ENCODE measurements around the gene LRRC8B. TPM values are rescaled to one million over a fixed set of nuclear protein-coding genes. Genes with fewer than 3 reads are reported as not detected.
A peak's percentile ranks its signal among the peaks of the same experiment; 100 is the strongest.
"Not testable (repeated sequence)": the region's sequence is repeated elsewhere in the genome, so short reads cannot be mapped to it uniquely, and the experiment has no call there.

LRRC8B gene
- total and polyA plus RNA-seq, 2 experiments from 2014 or later, result 0.32 to 0.54 TPM

GRCh38 chr1:89518221-89518631 lies 6.4 kb upstream of the LRRC8B start:
- H2AFZ ChIP-seq, result no peak overlapping the region
- peaks cover 9% of the 10 kb centered on the region; the same call in 1 of the 2 replicates for H3K4me1 ChIP-seq (ENCODE audit: insufficient read depth)
- no peaks in the 10 kb centered on the region for H3K9me2 ChIP-seq (ENCODE audit: insufficient read depth)
- H3K36me3 ChIP-seq (ENCODE audit: low read depth), result no peaks in the 10 kb centered on the region
- H3K4me2 ChIP-seq (ENCODE audit: unreplicated experiment), result no peak overlapping the region
- TF ChIP-seq EZH2phosphoT487 (IDR thresholded peaks at IDR 0.05; ENCODE audit: insufficient read depth, low read depth) (no peak), EZH2 (IDR thresholded peaks at IDR 0.05; ENCODE audit: insufficient read depth, poor library complexity, severe bottlenecking) (no peak)
- H3K9ac ChIP-seq, result no peak overlapping the region
- H3K27ac ChIP-seq, result no peak overlapping the region
- H3K27me3 ChIP-seq (replicated peaks; ENCODE audit: insufficient read depth), result no peaks in the 10 kb centered on the region
- H3F3A ChIP-seq (ENCODE audit: insufficient read depth), result peaks cover 15% of the 10 kb centered on the region; the same call in 1 of the 2 replicates
- no peaks in the 10 kb centered on the region for H4K20me1 ChIP-seq (ENCODE audit: insufficient read depth)
- 20 to 24% methylated on average over 3 of the region's 3 CpGs for WGBS, 2 experiments (ENCODE audit: low coverage in 1 of 2, low lambda C conversion rate in 2 of 2, missing lambda C conversion rate in 2 of 2)
- H3K9me3 ChIP-seq (ENCODE audit: low read depth), result no peaks in the 10 kb centered on the region
- no peak overlapping the region for H3K4me3 ChIP-seq
- in situ Hi-C loops (cut with MboI), result loop anchor here (25.0 kb wide), 1 partner anchor 244 kb away; no protein-coding TSS in a partner anchor
- peak; percentile 27 for DNase-seq
- H3K79me2 ChIP-seq (ENCODE audit: insufficient read depth), result no peaks in the 10 kb centered on the region

- Histone ChIP-seq H3K9me2 (ENCODE audit: insufficient read depth) (no peaks in the 10 kb centered on the region), H3K27me3 (replicated peaks; ENCODE audit: insufficient read depth) (no peaks in the 10 kb centered on the region), H3K4me3 (no peak overlapping the region), H3K36me3 (ENCODE audit: low read depth) (no peaks in the 10 kb centered on the region), H2AFZ (no peak overlapping the region), H3K27ac (no peak overlapping the region), H3K79me2 (ENCODE audit: insufficient read depth) (no peaks in the 10 kb centered on the region), H3F3A (ENCODE audit: insufficient read depth) (peaks cover 23% of the 10 kb centered on the region), H3K4me1 (ENCODE audit: insufficient read depth) (peaks cover 9% of the 10 kb centered on the region; the same call in 1 of the 2 replicates), H4K20me1 (ENCODE audit: insufficient read depth) (no peaks in the 10 kb centered on the region), H3K4me2 (ENCODE audit: unreplicated experiment) (no peak overlapping the region), H3K9ac (no peak overlapping the region), H3K9me3 (ENCODE audit: low read depth) (no peaks in the 10 kb centered on the region)
- in situ Hi-C loops (cut with MboI), result loop anchor here (25.0 kb wide), 1 partner anchor 242 kb away; no protein-coding TSS in a partner anchor
- WGBS, 2 experiments (ENCODE audit: low coverage in 1 of 2, low lambda C conversion rate in 2 of 2, missing lambda C conversion rate in 2 of 2), result 92 to 100% methylated on average over 1 of the region's 1 CpG
- TF ChIP-seq EZH2 (IDR thresholded peaks at IDR 0.05; ENCODE audit: insufficient read depth, poor library complexity, severe bottlenecking), result no peak
- no peak for TF ChIP-seq EZH2phosphoT487 (IDR thresholded peaks at IDR 0.05; ENCODE audit: insufficient read depth, low read depth)
- DNase-seq, result peak; percentile 74
These were observed 4.8 kb upstream of the LRRC8B start for GRCh38 chr1:89519779-89520358.

- H3K4me3 ChIP-seq; H4K20me1 ChIP-seq (ENCODE audit: insufficient read depth); H3K4me2 ChIP-seq (ENCODE audit: unreplicated experiment); H3K4me1 ChIP-seq (ENCODE audit: insufficient read depth); H3K27ac ChIP-seq; H3K9me3 ChIP-seq (ENCODE audit: low read depth); H3K36me3 ChIP-seq (ENCODE audit: low read depth); H2AFZ ChIP-seq; H3K27me3 ChIP-seq (replicated peaks; ENCODE audit: insufficient read depth); H3K9me2 ChIP-seq (ENCODE audit: insufficient read depth); H3K79me2 ChIP-seq (ENCODE audit: insufficient read depth); DNase-seq; H3K9ac ChIP-seq: not testable (repeated sequence)
- peaks cover 11% of the 10 kb centered on the region for H3F3A ChIP-seq (ENCODE audit: insufficient read depth)
- in situ Hi-C loops (cut with MboI), result loop anchor here (25.0 kb wide), 1 partner anchor 240 kb away; no protein-coding TSS in a partner anchor
- 91% methylated on average over 6 of the region's 6 CpGs for WGBS, 2 experiments (ENCODE audit: low coverage in 1 of 2, low lambda C conversion rate in 2 of 2, missing lambda C conversion rate in 2 of 2)
These were observed 2.7 kb upstream of the LRRC8B start for GRCh38 chr1:89521977-89522376.

GRCh38 chr1:89523572-89524368 lies 859 bp upstream of the LRRC8B start:
- 19 to 20% methylated on average over 21 of the region's 21 CpGs for WGBS, 2 experiments (ENCODE audit: low coverage in 1 of 2, low lambda C conversion rate in 2 of 2, missing lambda C conversion rate in 2 of 2)
- Histone ChIP-seq H3K79me2 (ENCODE audit: insufficient read depth) (no peaks in the 10 kb centered on the region), H2AFZ (peak overlapping the region; percentile 93), H3K9me3 (ENCODE audit: low read depth) (no peaks in the 10 kb centered on the region), H3K27me3 (replicated peaks; ENCODE audit: insufficient read depth) (no peaks in the 10 kb centered on the region), H3K4me1 (ENCODE audit: insufficient read depth) (no peaks in the 10 kb centered on the region), H3K4me2 (ENCODE audit: unreplicated experiment) (peak overlapping the region; percentile 71), H3K9ac (peak overlapping the region; percentile 70), H3K27ac (no peak overlapping the region), H3F3A (ENCODE audit: insufficient read depth) (peaks cover 11% of the 10 kb centered on the region), H4K20me1 (ENCODE audit: insufficient read depth) (no peaks in the 10 kb centered on the region), H3K4me3 (peak overlapping the region; percentile 78), H3K9me2 (ENCODE audit: insufficient read depth) (no peaks in the 10 kb centered on the region), H3K36me3 (ENCODE audit: low read depth) (no peaks in the 10 kb centered on the region)
- TF ChIP-seq EZH2phosphoT487 (IDR thresholded peaks at IDR 0.05; ENCODE audit: insufficient read depth, low read depth), result no peak
- no peak for TF ChIP-seq EZH2 (IDR thresholded peaks at IDR 0.05; ENCODE audit: insufficient read depth, poor library complexity, severe bottlenecking)
- in situ Hi-C loops (cut with MboI), result loop anchor here (25.0 kb wide), 1 partner anchor 239 kb away; no protein-coding TSS in a partner anchor
- no peak for DNase-seq

All from GM23248 (cell line).